ENCODE data around the gene KRTAP21-3. TPM values are rescaled to one million over a fixed set of nuclear protein-coding genes. Genes with fewer than 3 reads are reported as not detected.
"Not testable (repeated sequence)": the region's sequence is repeated elsewhere in the genome, so short reads cannot be mapped to it uniquely, and the experiment has no call there.

The KRTAP21-3 gene
- not detected for total RNA-seq

GRCh38 chr21:30718239-30718909 lies at the start of gene KRTAP21-3:
Gene KRTAP21-3 (minus strand): TSS chr21:30718777. CDS start chr21:30718759, 18 bp downstream.
- H3K4me3 Mint-ChIP-seq: peak within 1 kb of the TSS; percentile 26 to 40
- H3K27me3 Mint-ChIP-seq (ENCODE audit: low read depth): peaks cover 9% of the 10 kb centered on the region
- peak; percentile 15 to 45 for DNase-seq
- ATAC-seq (replicated peaks in 1 of 2): peak; percentile 94 to 97
- H3K36me3 Mint-ChIP-seq (ENCODE audit: insufficient read depth in 2 of 2): peaks cover 3 to 4% of the 10 kb centered on the region in 2 donors
- peaks cover 30% of the 10 kb centered on the region for H3K4me1 Mint-ChIP-seq (ENCODE audit: low read depth)
- peak within 1 kb of the TSS; percentile 91 for H3K27ac Mint-ChIP-seq
- peaks cover 2 to 4% of the 10 kb centered on the region in 2 donors for H3K9me3 Mint-ChIP-seq

- no peaks in the 10 kb centered on the region for H3K36me3 Mint-ChIP-seq (ENCODE audit: insufficient read depth in 2 of 2)
- DNase-seq (no peak), ATAC-seq (replicated peaks in 1 of 2) (no peak)
- H3K4me1 Mint-ChIP-seq (ENCODE audit: low read depth): no peaks in the 10 kb centered on the region
- no peak overlapping the region for H3K27ac Mint-ChIP-seq
- H3K9me3 Mint-ChIP-seq: peaks cover 2% of the 10 kb centered on the region in 2 donors
- H3K27me3 Mint-ChIP-seq (ENCODE audit: low read depth): peaks cover 7% of the 10 kb centered on the region
- H3K4me3 Mint-ChIP-seq: no peak overlapping the region
These were observed 42.2 kb upstream of the KRTAP21-3 start for GRCh38 chr21:30760776-30761175.

GRCh38 chr21:30758306-30758705 lies 39.7 kb upstream of the KRTAP21-3 start:
- no peak overlapping the region for H3K27ac Mint-ChIP-seq
- DNase-seq: no peak
- ATAC-seq (replicated peaks in 1 of 2): no peak
- H3K27me3 Mint-ChIP-seq (ENCODE audit: low read depth): peaks cover 7% of the 10 kb centered on the region
- no peak overlapping the region for H3K4me3 Mint-ChIP-seq
- no peaks in the 10 kb centered on the region for H3K36me3 Mint-ChIP-seq (ENCODE audit: insufficient read depth in 2 of 2)
- peaks cover 2% of the 10 kb centered on the region in 2 donors for H3K9me3 Mint-ChIP-seq
- no peaks in the 10 kb centered on the region for H3K4me1 Mint-ChIP-seq (ENCODE audit: low read depth)

- H3K36me3 Mint-ChIP-seq (ENCODE audit: insufficient read depth in 2 of 2); H3K4me1 Mint-ChIP-seq (ENCODE audit: low read depth); H3K27me3 Mint-ChIP-seq (ENCODE audit: low read depth); ATAC-seq (replicated peaks in 1 of 2); H3K4me3 Mint-ChIP-seq; DNase-seq; H3K9me3 Mint-ChIP-seq; H3K27ac Mint-ChIP-seq: not testable (repeated sequence)
These were observed 36.8 kb upstream of the KRTAP21-3 start, which contains the start of gene KRTAP21-1 for GRCh38 chr21:30755328-30755727. Gene KRTAP21-1 (minus strand): TSS chr21:30755428. CDS start chr21:30755378, 50 bp downstream.

- ATAC-seq (replicated peaks in 1 of 2): no peak
- H3K27ac Mint-ChIP-seq: no peak within 1 kb of the TSS
These were observed 28.6 kb upstream of the KRTAP21-3 start, which contains the start of gene KRTAP21-2 for GRCh38 chr21:30747159-30747558. Gene KRTAP21-2 (minus strand): TSS chr21:30747259. CDS start chr21:30747202, 57 bp downstream.

GRCh38 chr21:30740462-30740861 lies 21.9 kb upstream of the KRTAP21-3 start:
- H3K4me1 Mint-ChIP-seq (ENCODE audit: low read depth): no peaks in the 10 kb centered on the region
- no peaks in the 10 kb centered on the region for H3K36me3 Mint-ChIP-seq (ENCODE audit: insufficient read depth in 2 of 2)
- ATAC-seq (replicated peaks in 1 of 2) (no peak), DNase-seq (no peak)
- no peaks in the 10 kb centered on the region for H3K9me3 Mint-ChIP-seq
- peaks cover 14% of the 10 kb centered on the region for H3K27me3 Mint-ChIP-seq (ENCODE audit: low read depth)
- H3K27ac Mint-ChIP-seq: no peak overlapping the region
- H3K4me3 Mint-ChIP-seq: no peak overlapping the region

More at GRCh38 chr21:30747159-30747558, 28.6 kb upstream of the KRTAP21-3 start, which contains the start of gene KRTAP21-2:
- H3K27me3 Mint-ChIP-seq (ENCODE audit: low read depth): peaks cover 5% of the 10 kb centered on the region
- H3K9me3 Mint-ChIP-seq: peaks cover 3 to 4% of the 10 kb centered on the region in 2 donors
- H3K36me3 Mint-ChIP-seq (ENCODE audit: insufficient read depth in 2 of 2): no peaks in the 10 kb centered on the region
- DNase-seq: no peak
- H3K4me1 Mint-ChIP-seq (ENCODE audit: low read depth): no peaks in the 10 kb centered on the region
- no peak within 1 kb of the TSS for H3K4me3 Mint-ChIP-seq

- H3K4me3 Mint-ChIP-seq: no peak overlapping the region
- DNase-seq (no peak), ATAC-seq (replicated peaks in 1 of 2) (no peak)
- H3K4me1 Mint-ChIP-seq (ENCODE audit: low read depth): no peaks in the 10 kb centered on the region
- peaks cover 1 to 5% of the 10 kb centered on the region in 2 donors for H3K9me3 Mint-ChIP-seq
- no peaks in the 10 kb centered on the region for H3K36me3 Mint-ChIP-seq (ENCODE audit: insufficient read depth in 2 of 2)
- peaks cover 15% of the 10 kb centered on the region for H3K27me3 Mint-ChIP-seq (ENCODE audit: low read depth)
- no peak overlapping the region for H3K27ac Mint-ChIP-seq
These were observed 14.4 kb upstream of the KRTAP21-3 start for GRCh38 chr21:30733026-30733425.

GRCh38 chr21:30726726-30727125 lies 8.1 kb upstream of the KRTAP21-3 start:
- no peaks in the 10 kb centered on the region for H3K4me1 Mint-ChIP-seq (ENCODE audit: low read depth)
- no peaks in the 10 kb centered on the region for H3K36me3 Mint-ChIP-seq (ENCODE audit: insufficient read depth in 2 of 2)

GRCh38 chr21:30719401-30719800 lies 824 bp upstream of the KRTAP21-3 start:
- peaks cover 17% of the 10 kb centered on the region for H3K27me3 Mint-ChIP-seq (ENCODE audit: low read depth)
- no peak for ATAC-seq (replicated peaks in 1 of 2)
- DNase-seq: no peak
- peaks cover 3 to 4% of the 10 kb centered on the region in 2 donors for H3K36me3 Mint-ChIP-seq (ENCODE audit: insufficient read depth in 2 of 2)
- peaks cover 2 to 3% of the 10 kb centered on the region in 2 donors for H3K9me3 Mint-ChIP-seq
- no peak overlapping the region for H3K4me3 Mint-ChIP-seq
- H3K27ac Mint-ChIP-seq: peak overlapping the region; percentile 91
- H3K4me1 Mint-ChIP-seq (ENCODE audit: low read depth): peaks cover 30% of the 10 kb centered on the region

More at GRCh38 chr21:30726726-30727125, 8.1 kb upstream of the KRTAP21-3 start:
- peaks cover 38% of the 10 kb centered on the region for H3K27me3 Mint-ChIP-seq (ENCODE audit: low read depth)
- no peak overlapping the region for H3K4me3 Mint-ChIP-seq
- peaks cover 1 to 12% of the 10 kb centered on the region in 2 donors for H3K9me3 Mint-ChIP-seq
- H3K27ac Mint-ChIP-seq: no peak overlapping the region
- ATAC-seq (replicated peaks in 1 of 2) (no peak), DNase-seq (no peak)

GRCh38 chr21:30717105-30717504 lies 1.5 kb downstream of the KRTAP21-3 start:
- peak overlapping the region in 1 of 2 donors; percentile 2 for H3K4me3 Mint-ChIP-seq
- H3K27me3 Mint-ChIP-seq (ENCODE audit: low read depth): no peaks in the 10 kb centered on the region
- DNase-seq (no peak), ATAC-seq (replicated peaks in 1 of 2) (no peak)
- H3K9me3 Mint-ChIP-seq: peaks cover 6% of the 10 kb centered on the region in 2 donors
- peaks cover 3 to 8% of the 10 kb centered on the region in 2 donors for H3K36me3 Mint-ChIP-seq (ENCODE audit: insufficient read depth in 2 of 2)
- H3K4me1 Mint-ChIP-seq (ENCODE audit: low read depth): peaks cover 30% of the 10 kb centered on the region
- H3K27ac Mint-ChIP-seq: peak overlapping the region; percentile 9

- Mint-ChIP-seq H3K27me3 (ENCODE audit: low read depth) (no peaks in the 10 kb centered on the region), H3K4me3 (no peak overlapping the region), H3K36me3 (ENCODE audit: insufficient read depth in 2 of 2) (peaks cover 8 to 20% of the 10 kb centered on the region in 2 donors), H3K27ac (no peak overlapping the region), H3K9me3 (peaks cover 9 to 15% of the 10 kb centered on the region in 2 donors), H3K4me1 (ENCODE audit: low read depth) (peaks cover 42% of the 10 kb centered on the region)
- DNase-seq (no peak), ATAC-seq (replicated peaks in 1 of 2) (no peak)
These were observed 3.6 kb downstream of the KRTAP21-3 start for GRCh38 chr21:30714946-30715345.

GRCh38 chr21:30714456-30714855 lies 4.1 kb downstream of the KRTAP21-3 start:
- DNase-seq (no peak), ATAC-seq (replicated peaks in 1 of 2) (no peak)
- Mint-ChIP-seq H3K4me1 (ENCODE audit: low read depth) (peaks cover 37% of the 10 kb centered on the region), H3K9me3 (peaks cover 9 to 15% of the 10 kb centered on the region in 2 donors), H3K36me3 (ENCODE audit: insufficient read depth in 2 of 2) (peaks cover 8 to 22% of the 10 kb centered on the region in 2 donors), H3K27ac (no peak overlapping the region), H3K4me3 (no peak overlapping the region), H3K27me3 (ENCODE audit: low read depth) (no peaks in the 10 kb centered on the region)

- H3K4me3 Mint-ChIP-seq: no peak overlapping the region
- ATAC-seq (replicated peaks in 1 of 2) (no peak), DNase-seq (no peak)
- peaks cover 8 to 22% of the 10 kb centered on the region in 2 donors for H3K36me3 Mint-ChIP-seq (ENCODE audit: insufficient read depth in 2 of 2)
- H3K27ac Mint-ChIP-seq: no peak overlapping the region
- peaks cover 9 to 15% of the 10 kb centered on the region in 2 donors for H3K9me3 Mint-ChIP-seq
- no peaks in the 10 kb centered on the region for H3K27me3 Mint-ChIP-seq (ENCODE audit: low read depth)
- peaks cover 30% of the 10 kb centered on the region for H3K4me1 Mint-ChIP-seq (ENCODE audit: low read depth)
These were observed 4.8 kb downstream of the KRTAP21-3 start for GRCh38 chr21:30713766-30714165.

All from activated T-cell treated with anti-CD3 and anti-CD28 coated beads, Interleukin-2, amount 50 U/mL, for 72 hours (primary cell).